ENCODE data around the gene ZMYND10. TPM values are rescaled to one million over a fixed set of nuclear protein-coding genes. Genes with fewer than 3 reads are reported as not detected.
A peak's percentile ranks its signal among the peaks of the same experiment; 100 is the strongest.

Gene ZMYND10
- total and polyA plus RNA-seq, 9 of the 15 experiments (the other 6 are each of a cell fraction or from before 2014, with no cell fraction given) = 0.20 to 2.8 (median 0.70) TPM

DNA sequence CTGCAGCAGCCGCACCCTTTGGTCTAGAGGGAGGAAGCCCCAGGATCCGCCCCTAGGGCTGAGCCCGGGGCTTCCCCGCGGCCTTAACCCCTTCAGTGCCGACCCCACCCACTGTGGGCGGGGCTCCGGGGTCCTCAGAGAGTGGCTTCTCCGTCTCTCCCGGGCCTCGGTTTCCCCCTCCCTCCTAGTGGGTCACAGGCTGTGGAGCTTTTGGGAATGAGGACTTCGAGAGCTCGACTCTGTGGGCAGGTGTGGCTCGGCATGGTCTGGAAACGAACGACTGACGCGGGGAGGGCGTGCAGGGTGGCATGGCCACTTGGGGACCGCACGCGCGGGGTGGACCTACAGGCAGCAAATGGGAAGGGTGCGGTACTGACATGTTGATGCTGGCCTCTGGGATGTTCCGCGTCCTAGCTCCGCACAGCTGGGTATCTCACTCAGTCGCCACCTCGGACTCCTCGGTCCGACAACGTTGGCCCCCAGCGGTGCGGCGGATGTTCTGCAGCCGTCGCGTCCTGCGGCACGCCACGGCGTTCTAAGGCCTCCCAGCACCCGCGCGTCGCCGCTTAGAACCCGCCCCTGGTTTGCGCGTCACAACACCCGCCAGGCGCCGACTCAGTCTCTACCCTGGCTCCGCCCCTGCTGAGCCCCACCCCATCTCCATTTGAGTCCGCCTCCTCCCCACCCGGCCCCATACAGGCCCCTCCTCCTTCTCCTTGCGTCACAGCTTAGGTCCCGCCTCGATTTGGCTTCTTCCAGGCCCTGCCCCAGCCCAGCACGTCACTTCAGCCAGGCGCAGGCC is 46.5 kb downstream of the ZMYND10 start, which contains the start of the genes HYAL3 and NAA80 (continued):
- TF ChIP-seq FOXA3 (CRISPR knock-in tag; conservative IDR thresholded peaks at IDR 0.05 in 1 of 2, IDR thresholded peaks at IDR 0.05 in 1 of 2) (peak in 1 of 2 experiments; percentile 39; a peak in 1 of 4 replicates), ELF4 (CRISPR knock-in tag; IDR thresholded peaks at IDR 0.05) (no peak), ARID3B (CRISPR knock-in tag; IDR thresholded peaks at IDR 0.05; ENCODE audit: borderline replicate concordance) (no peak), SIN3A (IDR thresholded peaks at IDR 0.05; ENCODE audit: borderline replicate concordance in 2 of 2, control insufficient read depth in 1 of 2, low read depth in 2 of 2, low read length in 2 of 2) (peak; percentile 46 to 93; a peak in 2 of 4 replicates), FOXP4 (CRISPR knock-in tag; IDR thresholded peaks at IDR 0.05; ENCODE audit: borderline replicate concordance) (no peak), CXXC5 (CRISPR knock-in tag; IDR thresholded peaks at IDR 0.05) (peak; percentile 88; the same call in 1 of the 2 replicates), TEAD4 (IDR thresholded peaks at IDR 0.05; ENCODE audit: low read length) (0 out of 2 replicates have a peak, but pooled peaks have one; percentile 20), TEAD4 (CRISPR knock-in tag; IDR thresholded peaks at IDR 0.05; ENCODE audit: borderline replicate concordance) (no peak), ETV1 (tag; conservative IDR thresholded peaks at IDR 0.05; ENCODE audit: low read depth) (peak; percentile 48; the same call in 1 of the 2 replicates), CREM (IDR thresholded peaks at IDR 0.05; ENCODE audit: low read depth) (peak; percentile 91), RBFOX2 (IDR thresholded peaks at IDR 0.05; ENCODE audit: low read depth, low read length) (peak; percentile 80), CBX3 (IDR thresholded peaks at IDR 0.05; ENCODE audit: borderline replicate concordance in 1 of 2, low read length in 2 of 2) (no peak), TAF9B (IDR thresholded peaks at IDR 0.05; ENCODE audit: partially characterized antibody) (peak; percentile 18), XRCC5 (IDR thresholded peaks at IDR 0.05; ENCODE audit: low read depth, low read length) (peak; percentile 89), SP2 (IDR thresholded peaks at IDR 0.05; ENCODE audit: extremely low read depth, low read depth, low read length, poor library complexity, severe bottlenecking) (peak; percentile 19), TCF7 (IDR thresholded peaks at IDR 0.05; ENCODE audit: borderline replicate concordance) (0 out of 2 replicates have a peak, but pooled peaks have one; percentile 43), TRIM24 (IDR thresholded peaks at IDR 0.05) (no peak)
- TF ChIP-seq, protein P1, sequence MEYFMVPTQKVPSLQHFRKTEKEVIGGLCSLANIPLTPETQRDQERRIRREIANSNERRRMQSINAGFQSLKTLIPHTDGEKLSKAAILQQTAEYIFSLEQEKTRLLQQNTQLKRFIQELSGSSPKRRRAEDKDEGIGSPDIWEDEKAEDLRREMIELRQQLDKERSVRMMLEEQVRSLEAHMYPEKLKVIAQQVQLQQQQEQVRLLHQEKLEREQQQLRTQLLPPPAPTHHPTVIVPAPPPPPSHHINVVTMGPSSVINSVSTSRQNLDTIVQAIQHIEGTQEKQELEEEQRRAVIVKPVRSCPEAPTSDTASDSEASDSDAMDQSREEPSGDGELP (CRISPR knock-in tag; IDR thresholded peaks at IDR 0.05; ENCODE audit: borderline replicate concordance) = peak; percentile 92
- TF ChIP-seq, protein P2, sequence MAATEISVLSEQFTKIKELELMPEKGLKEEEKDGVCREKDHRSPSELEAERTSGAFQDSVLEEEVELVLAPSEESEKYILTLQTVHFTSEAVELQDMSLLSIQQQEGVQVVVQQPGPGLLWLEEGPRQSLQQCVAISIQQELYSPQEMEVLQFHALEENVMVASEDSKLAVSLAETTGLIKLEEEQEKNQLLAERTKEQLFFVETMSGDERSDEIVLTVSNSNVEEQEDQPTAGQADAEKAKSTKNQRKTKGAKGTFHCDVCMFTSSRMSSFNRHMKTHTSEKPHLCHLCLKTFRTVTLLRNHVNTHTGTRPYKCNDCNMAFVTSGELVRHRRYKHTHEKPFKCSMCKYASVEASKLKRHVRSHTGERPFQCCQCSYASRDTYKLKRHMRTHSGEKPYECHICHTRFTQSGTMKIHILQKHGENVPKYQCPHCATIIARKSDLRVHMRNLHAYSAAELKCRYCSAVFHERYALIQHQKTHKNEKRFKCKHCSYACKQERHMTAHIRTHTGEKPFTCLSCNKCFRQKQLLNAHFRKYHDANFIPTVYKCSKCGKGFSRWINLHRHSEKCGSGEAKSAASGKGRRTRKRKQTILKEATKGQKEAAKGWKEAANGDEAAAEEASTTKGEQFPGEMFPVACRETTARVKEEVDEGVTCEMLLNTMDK (IDR thresholded peaks at IDR 0.05; ENCODE audit: borderline replicate concordance, insufficient read depth, low read depth, low read length, poor library complexity, severe bottlenecking) = peak; percentile 38

Measured in K562 (cell line).